Measurements from ENCODE around the gene BCL6. TPM values are rescaled to one million over a fixed set of nuclear protein-coding genes. Genes with fewer than 3 reads are reported as not detected.

BCL6 gene
- total RNA-seq, 1 donor from 2014 or later = 123 TPM

- no peaks in the 10 kb centered on the region for H3K27me3 ChIP-seq (ENCODE audit: low read depth)
- H3K4me1 ChIP-seq = no peaks in the 10 kb centered on the region
- intact Hi-C loops (cut with DNase I) = no loop called here
- no peaks in the 10 kb centered on the region for H3K36me3 ChIP-seq
- no peak overlapping the region for H3K4me3 ChIP-seq
- DNase-seq (no peak), ATAC-seq (no peak)
- H3K9me3 ChIP-seq = no peaks in the 10 kb centered on the region
- H3K27ac ChIP-seq = no peak overlapping the region
- no peak for TF ChIP-seq CTCF (IDR thresholded peaks at IDR 0.05)
Measured at GRCh38 chr3:187708696-187709095, 36.6 kb downstream of the BCL6 start.

- no peaks in the 10 kb centered on the region for H3K36me3 ChIP-seq
- H3K9me3 ChIP-seq = no peaks in the 10 kb centered on the region
- ATAC-seq = no peak
Measured at GRCh38 chr3:187706971-187707370, 38.3 kb downstream of the BCL6 start.

GRCh38 chr3:187705164-187705563 is 40.1 kb downstream of the BCL6 start:
- ATAC-seq = no peak
- Histone ChIP-seq H3K27me3 (ENCODE audit: low read depth) (no peaks in the 10 kb centered on the region), H3K27ac (no peak overlapping the region), H3K9me3 (no peaks in the 10 kb centered on the region), H3K4me1 (no peaks in the 10 kb centered on the region), H3K4me3 (no peak overlapping the region), H3K36me3 (no peaks in the 10 kb centered on the region)
- no peak for TF ChIP-seq CTCF (IDR thresholded peaks at IDR 0.05)
- intact Hi-C loops (cut with DNase I) = no loop called here
- DNase-seq = no peak

More at GRCh38 chr3:187706971-187707370, 38.3 kb downstream of the BCL6 start:
- no peaks in the 10 kb centered on the region for H3K4me1 ChIP-seq
- intact Hi-C loops (cut with DNase I) = no loop called here
- H3K4me3 ChIP-seq = no peak overlapping the region
- peak; percentile 73 for DNase-seq
- no peak overlapping the region for H3K27ac ChIP-seq
- H3K27me3 ChIP-seq (ENCODE audit: low read depth) = no peaks in the 10 kb centered on the region
- TF ChIP-seq CTCF (IDR thresholded peaks at IDR 0.05) = no peak

GRCh38 chr3:187702507-187703033 is 42.7 kb downstream of the BCL6 start, which contains the start of gene RTP2:
TSS of gene RTP2 (minus strand) at chr3:187702557. CDS start at chr3:187702128, 429 bp downstream.
- H3K4me3 ChIP-seq = no peak within 1 kb of the TSS
- DNase-seq = no peak
- no peak within 1 kb of the TSS for H3K27ac ChIP-seq
- no peaks in the 10 kb centered on the region for H3K4me1 ChIP-seq
- no peaks in the 10 kb centered on the region for H3K9me3 ChIP-seq
- no peak for TF ChIP-seq CTCF (IDR thresholded peaks at IDR 0.05)
- no peaks in the 10 kb centered on the region for H3K36me3 ChIP-seq
- no peak for ATAC-seq
- intact Hi-C loops (cut with DNase I) = no loop called here
- H3K27me3 ChIP-seq (ENCODE audit: low read depth) = no peaks in the 10 kb centered on the region

GRCh38 chr3:187700249-187700648 is 45.0 kb downstream of the BCL6 start:
- H3K36me3 ChIP-seq = no peaks in the 10 kb centered on the region
- H3K4me3 ChIP-seq = no peak overlapping the region
- intact Hi-C loops (cut with DNase I) = no loop called here
- no peaks in the 10 kb centered on the region for H3K27me3 ChIP-seq (ENCODE audit: low read depth)
- H3K4me1 ChIP-seq = no peaks in the 10 kb centered on the region
- no peaks in the 10 kb centered on the region for H3K9me3 ChIP-seq
- no peak for ATAC-seq
- no peak for DNase-seq
- no peak overlapping the region for H3K27ac ChIP-seq
- no peak for TF ChIP-seq CTCF (IDR thresholded peaks at IDR 0.05)
